ENCODE data around the gene PRX.
"Not testable (repeated sequence)": the region's sequence is repeated elsewhere in the genome, so short reads cannot be mapped to it uniquely, and the experiment has no call there.

DNA sequence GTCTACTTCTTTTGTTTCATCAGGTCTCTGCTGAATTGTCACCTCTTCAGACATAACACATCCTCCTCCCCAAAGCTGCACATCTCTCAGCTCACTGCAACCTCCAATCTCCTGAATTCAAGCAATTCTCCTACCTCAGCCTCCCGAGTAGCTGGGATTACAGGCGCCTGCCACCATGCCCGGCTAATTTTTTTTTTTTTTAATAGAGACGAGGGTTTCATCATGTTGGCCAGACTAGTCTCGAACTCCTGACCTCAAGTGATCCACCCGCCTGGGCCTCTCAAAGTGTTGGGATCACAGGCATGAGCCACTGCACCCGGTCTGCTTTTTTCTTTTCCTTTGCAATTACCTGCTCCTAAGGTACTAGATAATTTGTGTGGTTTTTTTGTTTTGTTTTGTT is 19.6 kb upstream of the PRX start:
- TF ChIP-seq CHCHD3 (CRISPR knock-in tag; IDR thresholded peaks at IDR 0.05); SMC3 (conservative IDR thresholded peaks at IDR 0.05; ENCODE audit: insufficient read depth, low read depth, low read length); ZNF124 (CRISPR knock-in tag; IDR thresholded peaks at IDR 0.05); CREB1 (IDR thresholded peaks at IDR 0.05); CREB1 (CRISPR knock-in tag; IDR thresholded peaks at IDR 0.05); EHMT2 (IDR thresholded peaks at IDR 0.05); NR3C1 (CRISPR knock-in tag; IDR thresholded peaks at IDR 0.05); EP300 (IDR thresholded peaks at IDR 0.05; ENCODE audit: low read length); HCFC1 (IDR thresholded peaks at IDR 0.05; ENCODE audit: low read depth, low read length): not testable (repeated sequence)
- TF ChIP-seq, protein P1, sequence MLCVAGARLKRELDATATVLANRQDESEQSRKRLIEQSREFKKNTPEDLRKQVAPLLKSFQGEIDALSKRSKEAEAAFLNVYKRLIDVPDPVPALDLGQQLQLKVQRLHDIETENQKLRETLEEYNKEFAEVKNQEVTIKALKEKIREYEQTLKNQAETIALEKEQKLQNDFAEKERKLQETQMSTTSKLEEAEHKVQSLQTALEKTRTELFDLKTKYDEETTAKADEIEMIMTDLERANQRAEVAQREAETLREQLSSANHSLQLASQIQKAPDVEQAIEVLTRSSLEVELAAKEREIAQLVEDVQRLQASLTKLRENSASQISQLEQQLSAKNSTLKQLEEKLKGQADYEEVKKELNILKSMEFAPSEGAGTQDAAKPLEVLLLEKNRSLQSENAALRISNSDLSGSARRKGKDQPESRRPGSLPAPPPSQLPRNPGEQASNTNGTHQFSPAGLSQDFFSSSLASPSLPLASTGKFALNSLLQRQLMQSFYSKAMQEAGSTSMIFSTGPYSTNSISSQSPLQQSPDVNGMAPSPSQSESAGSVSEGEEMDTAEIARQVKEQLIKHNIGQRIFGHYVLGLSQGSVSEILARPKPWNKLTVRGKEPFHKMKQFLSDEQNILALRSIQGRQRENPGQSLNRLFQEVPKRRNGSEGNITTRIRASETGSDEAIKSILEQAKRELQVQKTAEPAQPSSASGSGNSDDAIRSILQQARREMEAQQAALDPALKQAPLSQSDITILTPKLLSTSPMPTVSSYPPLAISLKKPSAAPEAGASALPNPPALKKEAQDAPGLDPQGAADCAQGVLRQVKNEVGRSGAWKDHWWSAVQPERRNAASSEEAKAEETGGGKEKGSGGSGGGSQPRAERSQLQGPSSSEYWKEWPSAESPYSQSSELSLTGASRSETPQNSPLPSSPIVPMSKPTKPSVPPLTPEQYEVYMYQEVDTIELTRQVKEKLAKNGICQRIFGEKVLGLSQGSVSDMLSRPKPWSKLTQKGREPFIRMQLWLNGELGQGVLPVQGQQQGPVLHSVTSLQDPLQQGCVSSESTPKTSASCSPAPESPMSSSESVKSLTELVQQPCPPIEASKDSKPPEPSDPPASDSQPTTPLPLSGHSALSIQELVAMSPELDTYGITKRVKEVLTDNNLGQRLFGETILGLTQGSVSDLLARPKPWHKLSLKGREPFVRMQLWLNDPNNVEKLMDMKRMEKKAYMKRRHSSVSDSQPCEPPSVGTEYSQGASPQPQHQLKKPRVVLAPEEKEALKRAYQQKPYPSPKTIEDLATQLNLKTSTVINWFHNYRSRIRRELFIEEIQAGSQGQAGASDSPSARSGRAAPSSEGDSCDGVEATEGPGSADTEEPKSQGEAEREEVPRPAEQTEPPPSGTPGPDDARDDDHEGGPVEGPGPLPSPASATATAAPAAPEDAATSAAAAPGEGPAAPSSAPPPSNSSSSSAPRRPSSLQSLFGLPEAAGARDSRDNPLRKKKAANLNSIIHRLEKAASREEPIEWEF (CRISPR knock-in tag; IDR thresholded peaks at IDR 0.05) = not testable (repeated sequence)
- TF ChIP-seq, protein P2, sequence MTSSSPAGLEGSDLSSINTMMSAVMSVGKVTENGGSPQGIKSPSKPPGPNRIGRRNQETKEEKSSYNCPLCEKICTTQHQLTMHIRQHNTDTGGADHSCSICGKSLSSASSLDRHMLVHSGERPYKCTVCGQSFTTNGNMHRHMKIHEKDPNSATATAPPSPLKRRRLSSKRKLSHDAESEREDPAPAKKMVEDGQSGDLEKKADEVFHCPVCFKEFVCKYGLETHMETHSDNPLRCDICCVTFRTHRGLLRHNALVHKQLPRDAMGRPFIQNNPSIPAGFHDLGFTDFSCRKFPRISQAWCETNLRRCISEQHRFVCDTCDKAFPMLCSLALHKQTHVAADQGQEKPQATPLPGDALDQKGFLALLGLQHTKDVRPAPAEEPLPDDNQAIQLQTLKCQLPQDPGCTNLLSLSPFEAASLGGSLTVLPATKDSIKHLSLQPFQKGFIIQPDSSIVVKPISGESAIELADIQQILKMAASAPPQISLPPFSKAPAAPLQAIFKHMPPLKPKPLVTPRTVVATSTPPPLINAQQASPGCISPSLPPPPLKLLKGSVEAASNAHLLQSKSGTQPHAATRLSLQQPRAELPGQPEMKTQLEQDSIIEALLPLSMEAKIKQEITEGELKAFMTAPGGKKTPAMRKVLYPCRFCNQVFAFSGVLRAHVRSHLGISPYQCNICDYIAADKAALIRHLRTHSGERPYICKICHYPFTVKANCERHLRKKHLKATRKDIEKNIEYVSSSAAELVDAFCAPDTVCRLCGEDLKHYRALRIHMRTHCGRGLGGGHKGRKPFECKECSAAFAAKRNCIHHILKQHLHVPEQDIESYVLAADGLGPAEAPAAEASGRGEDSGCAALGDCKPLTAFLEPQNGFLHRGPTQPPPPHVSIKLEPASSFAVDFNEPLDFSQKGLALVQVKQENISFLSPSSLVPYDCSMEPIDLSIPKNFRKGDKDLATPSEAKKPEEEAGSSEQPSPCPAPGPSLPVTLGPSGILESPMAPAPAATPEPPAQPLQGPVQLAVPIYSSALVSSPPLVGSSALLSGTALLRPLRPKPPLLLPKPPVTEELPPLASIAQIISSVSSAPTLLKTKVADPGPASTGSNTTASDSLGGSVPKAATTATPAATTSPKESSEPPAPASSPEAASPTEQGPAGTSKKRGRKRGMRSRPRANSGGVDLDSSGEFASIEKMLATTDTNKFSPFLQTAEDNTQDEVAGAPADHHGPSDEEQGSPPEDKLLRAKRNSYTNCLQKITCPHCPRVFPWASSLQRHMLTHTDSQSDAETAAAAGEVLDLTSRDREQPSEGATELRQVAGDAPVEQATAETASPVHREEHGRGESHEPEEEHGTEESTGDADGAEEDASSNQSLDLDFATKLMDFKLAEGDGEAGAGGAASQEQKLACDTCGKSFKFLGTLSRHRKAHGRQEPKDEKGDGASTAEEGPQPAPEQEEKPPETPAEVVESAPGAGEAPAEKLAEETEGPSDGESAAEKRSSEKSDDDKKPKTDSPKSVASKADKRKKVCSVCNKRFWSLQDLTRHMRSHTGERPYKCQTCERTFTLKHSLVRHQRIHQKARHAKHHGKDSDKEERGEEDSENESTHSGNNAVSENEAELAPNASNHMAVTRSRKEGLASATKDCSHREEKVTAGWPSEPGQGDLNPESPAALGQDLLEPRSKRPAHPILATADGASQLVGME (CRISPR knock-in tag; IDR thresholded peaks at IDR 0.05) = not testable (repeated sequence)
- TF ChIP-seq, protein P3, sequence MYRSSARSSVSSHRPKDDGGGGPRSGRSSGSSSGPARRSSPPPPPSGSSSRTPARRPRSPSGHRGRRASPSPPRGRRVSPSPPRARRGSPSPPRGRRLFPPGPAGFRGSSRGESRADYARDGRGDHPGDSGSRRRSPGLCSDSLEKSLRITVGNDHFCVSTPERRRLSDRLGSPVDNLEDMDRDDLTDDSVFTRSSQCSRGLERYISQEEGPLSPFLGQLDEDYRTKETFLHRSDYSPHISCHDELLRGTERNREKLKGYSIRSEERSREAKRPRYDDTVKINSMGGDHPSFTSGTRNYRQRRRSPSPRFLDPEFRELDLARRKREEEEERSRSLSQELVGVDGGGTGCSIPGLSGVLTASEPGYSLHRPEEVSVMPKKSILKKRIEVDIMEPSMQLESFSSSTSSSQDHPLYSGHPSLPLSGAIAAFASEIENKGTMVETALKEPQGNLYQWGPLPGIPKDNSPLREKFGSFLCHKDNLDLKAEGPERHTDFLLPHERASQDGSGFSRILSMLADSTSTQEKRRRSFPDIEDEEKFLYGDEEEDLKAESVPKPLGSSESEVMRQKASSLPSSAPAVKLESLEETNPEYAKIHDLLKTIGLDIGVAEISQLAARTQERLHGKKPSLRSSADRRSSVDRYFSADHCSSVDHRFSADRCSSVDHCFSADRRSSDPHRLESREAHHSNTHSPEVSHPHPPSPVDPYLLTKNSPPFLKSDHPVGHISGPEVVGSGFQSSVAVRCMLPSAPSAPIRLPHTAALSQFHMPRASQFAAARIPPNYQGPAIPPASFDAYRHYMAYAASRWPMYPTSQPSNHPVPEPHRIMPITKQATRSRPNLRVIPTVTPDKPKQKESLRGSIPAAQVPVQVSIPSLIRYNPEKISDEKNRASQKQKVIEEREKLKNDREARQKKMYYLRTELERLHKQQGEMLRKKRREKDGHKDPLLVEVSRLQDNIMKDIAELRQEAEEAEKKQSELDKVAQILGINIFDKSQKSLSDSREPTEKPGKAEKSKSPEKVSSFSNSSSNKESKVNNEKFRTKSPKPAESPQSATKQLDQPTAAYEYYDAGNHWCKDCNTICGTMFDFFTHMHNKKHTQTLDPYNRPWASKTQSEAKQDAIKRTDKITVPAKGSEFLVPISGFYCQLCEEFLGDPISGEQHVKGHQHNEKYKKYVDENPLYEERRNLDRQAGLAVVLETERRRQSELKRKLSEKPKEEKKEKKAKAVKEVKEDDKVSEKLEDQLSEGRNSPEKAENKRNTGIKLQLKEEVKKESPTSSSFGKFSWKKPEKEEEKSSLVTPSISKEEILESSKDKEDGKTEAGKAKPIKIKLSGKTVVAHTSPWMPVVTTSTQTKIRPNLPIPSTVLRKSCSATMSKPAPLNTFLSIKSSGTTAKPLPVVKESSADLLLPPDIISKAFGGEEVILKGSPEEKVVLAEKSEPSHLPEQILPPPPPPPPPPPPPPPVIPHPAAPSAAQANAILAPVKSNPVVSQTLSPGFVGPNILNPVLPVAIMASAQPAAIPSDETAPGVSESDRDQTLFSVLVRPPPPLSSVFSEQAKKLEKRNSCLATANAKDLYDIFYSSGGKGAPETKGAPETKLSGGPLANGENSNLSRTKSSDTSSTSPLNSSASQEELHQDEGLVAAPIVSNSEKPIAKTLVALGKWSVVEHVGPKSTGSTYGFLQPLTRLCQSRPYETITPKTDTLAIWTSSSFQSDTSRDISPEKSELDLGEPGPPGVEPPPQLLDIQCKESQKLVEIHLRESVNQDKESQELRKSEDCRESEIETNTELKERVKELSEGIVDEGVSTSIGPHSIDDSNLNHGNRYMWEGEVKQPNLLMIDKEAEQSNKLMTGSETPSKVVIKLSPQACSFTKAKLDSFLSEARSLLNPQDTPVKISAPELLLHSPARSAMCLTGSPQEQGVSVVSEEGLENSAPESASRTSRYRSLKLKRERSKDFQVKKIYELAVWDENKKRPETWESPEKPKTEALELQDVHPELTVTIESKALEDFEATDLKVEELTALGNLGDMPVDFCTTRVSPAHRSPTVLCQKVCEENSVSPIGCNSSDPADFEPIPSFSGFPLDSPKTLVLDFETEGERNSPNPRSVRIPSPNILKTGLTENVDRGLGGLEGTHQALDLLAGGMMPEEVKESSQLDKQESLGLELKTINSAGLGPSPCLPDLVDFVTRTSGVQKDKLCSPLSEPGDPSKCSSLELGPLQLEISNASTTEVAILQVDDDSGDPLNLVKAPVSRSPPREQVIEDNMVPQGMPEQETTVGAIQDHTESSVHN (IDR thresholded peaks at IDR 0.05; ENCODE audit: borderline replicate concordance in 1 of 2, low read depth in 1 of 2) = not testable (repeated sequence)
